Measurements from ENCODE around the gene PKNOX1. TPM values are rescaled to one million over a fixed set of nuclear protein-coding genes. Genes with fewer than 3 reads are reported as not detected.
"Not testable (repeated sequence)": the region's sequence is repeated elsewhere in the genome, so short reads cannot be mapped to it uniquely, and the experiment has no call there.

PKNOX1 gene
- total and polyA plus RNA-seq, 8 donors = 4.9 to 88.7 (median 15.4) TPM

DNA sequence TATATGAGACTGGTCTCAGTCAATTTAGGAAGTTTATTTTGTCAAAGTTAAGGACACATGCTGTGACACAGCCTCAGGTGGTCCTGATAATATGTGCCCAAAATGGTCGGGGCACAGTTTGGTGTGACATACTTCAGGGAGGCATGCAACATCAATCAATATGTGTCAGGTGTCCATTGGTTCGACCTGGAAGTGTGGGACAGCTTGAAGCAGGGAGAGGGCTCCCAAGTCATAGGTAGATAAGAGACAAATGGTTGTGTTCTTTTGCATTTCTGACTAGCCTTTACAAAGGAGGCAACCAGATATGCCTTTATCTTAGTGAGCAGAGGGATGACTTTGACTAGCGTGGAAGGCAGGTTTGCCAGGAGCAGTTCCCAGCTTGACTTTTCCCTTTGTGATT lies 44.4 kb upstream of the PKNOX1 start:
- TF ChIP-seq, protein P1, sequence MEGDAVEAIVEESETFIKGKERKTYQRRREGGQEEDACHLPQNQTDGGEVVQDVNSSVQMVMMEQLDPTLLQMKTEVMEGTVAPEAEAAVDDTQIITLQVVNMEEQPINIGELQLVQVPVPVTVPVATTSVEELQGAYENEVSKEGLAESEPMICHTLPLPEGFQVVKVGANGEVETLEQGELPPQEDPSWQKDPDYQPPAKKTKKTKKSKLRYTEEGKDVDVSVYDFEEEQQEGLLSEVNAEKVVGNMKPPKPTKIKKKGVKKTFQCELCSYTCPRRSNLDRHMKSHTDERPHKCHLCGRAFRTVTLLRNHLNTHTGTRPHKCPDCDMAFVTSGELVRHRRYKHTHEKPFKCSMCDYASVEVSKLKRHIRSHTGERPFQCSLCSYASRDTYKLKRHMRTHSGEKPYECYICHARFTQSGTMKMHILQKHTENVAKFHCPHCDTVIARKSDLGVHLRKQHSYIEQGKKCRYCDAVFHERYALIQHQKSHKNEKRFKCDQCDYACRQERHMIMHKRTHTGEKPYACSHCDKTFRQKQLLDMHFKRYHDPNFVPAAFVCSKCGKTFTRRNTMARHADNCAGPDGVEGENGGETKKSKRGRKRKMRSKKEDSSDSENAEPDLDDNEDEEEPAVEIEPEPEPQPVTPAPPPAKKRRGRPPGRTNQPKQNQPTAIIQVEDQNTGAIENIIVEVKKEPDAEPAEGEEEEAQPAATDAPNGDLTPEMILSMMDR (IDR thresholded peaks at IDR 0.05) = no peak
- TF ChIP-seq EP300 (IDR thresholded peaks at IDR 0.05) = no peak
- no peak for TF ChIP-seq POLR2A (IDR thresholded peaks at IDR 0.05)
- no peak for TF ChIP-seq POLR2AphosphoS5 (IDR thresholded peaks at IDR 0.05)
- Histone ChIP-seq H3K36me3 (no peaks in the 10 kb centered on the region), H3K27ac (no peak overlapping the region), H3K4me3 (no peak overlapping the region), H3K4me1 (peaks cover 0 to 10% (median 4%) of the 10 kb centered on the region in 4 donors), H3K27me3 (no peaks in the 10 kb centered on the region), H3K9me3 (no peaks in the 10 kb centered on the region)
- 40 to 64% (median 49%) methylated on average over 3 of the region's 3 CpGs for WGBS, 5 donors
- intact Hi-C loops (cut with DNase I; ENCODE audit: low total_unique reads) = loop anchor here (10.0 kb wide), 1 partner anchor 55 kb away; no protein-coding TSS in a partner anchor
- DNase-seq = no peak

DNA sequence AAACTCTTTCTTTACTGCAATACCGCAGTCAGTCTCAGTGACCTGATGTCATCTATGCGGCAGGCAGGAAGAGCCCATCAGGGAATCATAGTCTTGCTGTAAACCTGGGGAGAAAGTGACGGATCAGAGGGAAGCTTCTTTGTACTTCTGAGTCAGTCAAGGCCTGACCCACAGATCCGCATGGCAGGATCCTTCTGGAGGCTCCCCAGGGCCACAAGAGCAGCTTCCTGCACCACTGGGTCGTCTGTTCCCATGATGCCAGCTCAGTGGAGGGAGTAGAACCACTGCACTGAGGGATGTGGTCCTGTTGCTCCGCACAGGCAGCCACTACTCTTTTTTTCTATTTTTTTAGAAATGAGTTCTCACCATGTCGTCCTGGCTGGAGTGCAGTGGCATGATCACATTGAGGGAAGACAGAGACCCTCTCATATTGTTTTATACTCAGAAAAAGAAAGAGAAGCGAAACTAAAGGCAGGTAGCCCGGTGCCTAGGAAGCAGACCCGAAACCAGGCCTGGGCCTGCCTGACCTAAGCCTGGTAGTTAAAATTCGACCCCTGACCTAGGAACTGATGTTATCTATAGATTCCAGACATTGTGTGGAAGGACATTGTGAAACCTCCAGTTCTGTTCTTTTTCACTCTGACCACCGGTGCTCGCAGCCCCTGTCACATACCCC lies 42.7 kb upstream of the PKNOX1 start:
- H3K9me3 ChIP-seq = no peaks in the 10 kb centered on the region
- no peak overlapping the region for H3K4me3 ChIP-seq
- no peak for DNase-seq
- no peaks in the 10 kb centered on the region for H3K27me3 ChIP-seq
- H3K27ac ChIP-seq = no peak overlapping the region
- TF ChIP-seq POLR2A (IDR thresholded peaks at IDR 0.05) (no peak), EP300 (IDR thresholded peaks at IDR 0.05) (no peak), POLR2AphosphoS5 (IDR thresholded peaks at IDR 0.05) (no peak)
- TF ChIP-seq, protein P1 (IDR thresholded peaks at IDR 0.05) = no peak
- no peaks in the 10 kb centered on the region for H3K36me3 ChIP-seq
- intact Hi-C loops (cut with DNase I; ENCODE audit: low total_unique reads) = loop anchor here (10.0 kb wide), 1 partner anchor 53 kb away; no protein-coding TSS in a partner anchor
- H3K4me1 ChIP-seq = peaks cover 0 to 10% (median 4%) of the 10 kb centered on the region in 4 donors
- 82 to 91% (median 85%) methylated on average over 13 of the region's 13 CpGs for WGBS, 5 donors

DNA sequence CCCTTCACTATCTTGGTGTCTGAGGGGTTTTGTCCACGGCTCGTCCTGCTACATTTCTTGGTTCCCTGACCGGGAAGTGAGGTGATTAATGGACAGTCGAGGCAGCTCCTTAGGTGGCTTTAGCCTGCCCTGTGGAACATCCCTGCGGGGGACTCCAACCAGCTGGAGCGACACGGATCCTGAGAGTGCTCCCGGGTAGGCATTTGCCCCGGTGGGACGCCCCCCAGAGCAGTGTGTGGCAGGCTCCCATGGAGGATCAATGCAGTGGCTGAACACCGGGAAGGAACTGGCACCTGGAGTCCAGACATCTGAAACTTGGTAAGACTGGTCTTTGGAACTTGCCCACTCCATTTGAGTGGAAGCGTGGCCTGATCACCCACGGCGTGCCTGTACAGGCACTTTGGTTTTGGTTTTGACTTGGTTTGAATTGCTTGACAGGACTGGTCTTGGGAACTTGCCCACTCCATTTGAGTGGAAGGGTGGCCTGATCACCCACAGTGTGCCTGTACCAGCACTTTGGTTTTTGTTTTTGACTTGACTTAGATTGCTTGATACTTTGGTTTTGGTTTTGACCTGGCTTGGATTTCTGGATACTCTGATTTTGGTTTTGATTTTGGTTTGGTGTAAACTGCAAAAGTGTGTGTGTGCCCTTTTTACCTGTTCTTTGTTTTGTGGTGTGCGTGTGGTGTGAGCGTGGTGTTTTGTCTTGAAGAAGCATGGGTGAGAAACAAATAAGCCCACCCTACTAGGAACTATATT lies 41.8 kb upstream of the PKNOX1 start:
- not testable (repeated sequence) for DNase-seq, H3K36me3 ChIP-seq, H3K4me3 ChIP-seq, H3K9me3 ChIP-seq, H3K27me3 ChIP-seq
- peak overlapping the region in 3 of 5 donors; percentile 4 to 64 (median 27) for H3K27ac ChIP-seq
- intact Hi-C loops (cut with DNase I; ENCODE audit: low total_unique reads) = loop anchor here (10.0 kb wide), 1 partner anchor 52 kb away; no protein-coding TSS in a partner anchor
- peaks cover 0 to 10% (median 4%) of the 10 kb centered on the region in 4 donors for H3K4me1 ChIP-seq
- WGBS, 5 donors = 85 to 91% (median 88%) methylated on average over 16 of the region's 16 CpGs

DNA sequence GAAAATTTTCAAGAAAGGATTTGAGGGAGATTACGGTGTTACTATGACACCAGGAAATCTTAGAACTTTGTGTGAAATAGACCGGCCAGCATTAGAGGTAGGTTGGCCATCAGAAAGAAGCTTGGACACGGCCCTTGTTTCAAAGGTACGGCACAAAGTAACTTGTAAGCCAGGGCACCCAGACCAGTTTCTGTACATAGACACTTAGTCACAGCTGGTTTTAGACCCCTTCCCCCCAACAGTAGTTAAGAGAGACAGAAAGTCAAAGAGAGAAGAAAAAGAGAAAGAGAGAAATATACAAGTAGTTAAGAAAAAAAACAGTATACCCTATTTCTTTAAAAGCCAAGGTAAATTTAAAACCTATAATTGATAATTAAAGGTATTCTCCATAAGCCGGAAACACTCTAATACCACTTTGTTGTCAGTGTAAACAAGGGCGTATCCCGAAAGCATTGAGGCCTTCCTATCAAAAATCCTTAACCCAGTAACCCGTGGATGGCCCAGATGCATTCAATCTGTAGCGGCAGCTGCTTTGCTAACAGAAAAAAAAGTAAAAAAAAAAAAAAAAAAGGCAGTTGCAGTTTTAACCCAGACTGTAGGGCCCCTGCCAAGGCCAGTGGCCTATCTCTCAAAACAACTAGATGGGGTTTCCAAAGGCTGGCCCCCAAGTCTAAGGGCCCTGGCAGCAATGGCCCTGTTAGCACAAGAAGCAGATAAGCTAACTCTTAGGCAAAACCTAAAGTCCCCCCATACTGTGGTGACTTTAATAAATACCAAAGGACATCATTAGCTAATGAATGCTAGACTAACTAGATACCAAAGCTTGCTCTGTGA lies 41.0 kb upstream of the PKNOX1 start:
- not testable (repeated sequence) for H3K36me3 ChIP-seq, H3K27me3 ChIP-seq, H3K4me3 ChIP-seq, H3K9me3 ChIP-seq
- Histone ChIP-seq H3K27ac (peak overlapping the region in 3 of 5 donors; percentile 4 to 64 (median 27)), H3K4me1 (peaks cover 0 to 10% (median 4%) of the 10 kb centered on the region in 4 donors)
- intact Hi-C loops (cut with DNase I; ENCODE audit: low total_unique reads) = loop anchor here (10.0 kb wide), 1 partner anchor 51 kb away; no protein-coding TSS in a partner anchor
- DNase-seq = peak in 1 of 2 donors; percentile 51
- 26 to 43% (median 36%) methylated on average over 8 to 9 of the region's 9 CpGs for WGBS, 5 donors

DNA sequence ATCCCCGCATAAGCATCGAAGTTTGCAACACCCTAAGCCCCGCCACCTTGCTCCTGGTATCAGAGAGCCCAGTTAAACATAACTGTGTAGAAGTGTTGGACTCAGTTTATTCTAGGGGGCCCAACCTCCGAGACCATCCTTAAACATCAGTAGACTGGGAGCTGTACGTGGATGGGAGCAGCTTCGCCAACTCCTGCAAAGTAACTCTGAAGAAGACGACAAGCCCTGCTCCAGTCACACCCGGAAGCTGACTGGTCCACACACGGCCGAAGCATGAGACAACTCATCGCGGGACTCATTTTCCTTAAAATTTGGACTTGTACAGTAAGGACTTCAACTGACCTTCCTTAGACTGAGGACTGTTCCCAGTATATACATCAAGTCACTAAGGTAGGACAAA lies 40.4 kb upstream of the PKNOX1 start:
- not testable (repeated sequence) for H3K4me3 ChIP-seq, DNase-seq, H3K27me3 ChIP-seq, H3K9me3 ChIP-seq, H3K36me3 ChIP-seq
- intact Hi-C loops (cut with DNase I; ENCODE audit: low total_unique reads) = loop anchor here (10.0 kb wide), 1 partner anchor 51 kb away; no protein-coding TSS in a partner anchor
- Histone ChIP-seq H3K4me1 (peaks cover 0 to 10% (median 4%) of the 10 kb centered on the region in 4 donors), H3K27ac (peak overlapping the region in 1 of 5 donors; percentile 64)
- 86 to 94% (median 89%) methylated on average over 7 to 12 of the region's 12 CpGs for WGBS, 5 donors

DNA sequence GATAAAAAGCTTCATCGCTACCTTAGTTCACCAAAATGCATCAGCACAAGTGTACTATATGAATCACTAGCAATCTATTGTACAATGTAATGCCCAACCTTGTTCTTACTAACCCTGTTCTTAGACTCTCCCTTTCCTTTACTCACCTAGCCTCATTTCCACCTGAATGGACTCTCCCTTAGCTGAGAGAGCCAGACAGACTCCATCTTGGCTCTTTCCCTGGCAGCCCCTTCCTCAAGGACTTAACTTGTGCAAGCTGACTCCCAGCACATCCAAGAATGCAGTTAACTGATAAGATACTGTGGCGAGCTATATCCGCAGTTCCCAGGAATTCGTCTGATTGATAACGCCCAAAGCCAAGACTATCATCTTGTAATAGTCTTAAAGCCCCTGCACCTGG lies 38.0 kb upstream of the PKNOX1 start:
- WGBS, 5 donors = 65 to 92% (median 77%) methylated on average over 2 to 5 of the region's 5 CpGs
- not testable (repeated sequence) for H3K27me3 ChIP-seq, H3K4me3 ChIP-seq, H3K36me3 ChIP-seq, DNase-seq, H3K9me3 ChIP-seq, H3K27ac ChIP-seq
- H3K4me1 ChIP-seq = peaks cover 0 to 21% (median 10%) of the 10 kb centered on the region in 4 donors
- intact Hi-C loops (cut with DNase I; ENCODE audit: low total_unique reads) = loop anchor here (10.0 kb wide), 1 partner anchor 48 kb away; no protein-coding TSS in a partner anchor

DNA sequence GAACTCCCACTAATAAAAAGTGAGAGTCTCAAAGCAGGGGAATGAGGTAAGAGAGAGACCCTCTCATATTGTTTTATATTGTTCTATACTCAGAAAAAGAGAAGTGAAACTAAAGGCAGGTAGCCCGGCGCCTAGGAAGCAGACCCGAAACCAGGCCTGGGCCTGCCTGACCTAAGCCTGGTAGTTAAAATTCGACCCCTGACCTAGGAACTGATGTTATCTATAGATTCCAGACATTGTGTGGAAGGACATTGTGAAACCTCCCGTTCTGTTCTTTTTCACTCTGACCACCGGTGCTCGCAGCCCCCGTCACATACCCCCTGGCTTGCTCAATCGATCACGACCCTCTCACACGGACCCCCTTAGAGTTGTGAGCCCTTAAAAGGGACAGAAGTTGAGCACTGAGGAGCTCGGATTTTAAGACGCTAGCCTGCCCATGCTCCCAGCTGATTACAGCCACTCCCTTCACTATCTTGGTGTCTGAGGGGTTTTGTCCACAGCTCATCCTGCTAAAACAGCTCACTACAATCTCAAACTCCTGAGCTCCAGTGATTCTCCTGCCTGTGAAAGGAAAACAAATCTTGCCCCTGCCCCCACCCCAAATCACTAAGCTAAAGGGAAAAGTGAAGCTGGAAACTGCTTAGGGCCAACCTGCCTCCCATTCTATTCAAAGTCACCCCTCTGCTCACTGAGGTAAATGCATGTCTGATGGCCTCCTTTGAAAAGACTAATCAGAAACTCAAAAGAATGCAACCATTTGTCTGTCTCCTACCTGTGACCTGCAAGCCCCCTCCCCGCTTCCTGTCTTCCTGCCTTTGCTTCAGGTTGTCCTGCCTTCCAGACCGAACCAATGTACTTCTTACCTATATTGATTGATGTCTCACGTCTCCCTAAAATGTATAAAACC lies 37.1 kb upstream of the PKNOX1 start:
- H3K36me3 ChIP-seq, H3K27ac ChIP-seq, DNase-seq, H3K9me3 ChIP-seq, H3K27me3 ChIP-seq, H3K4me3 ChIP-seq: not testable (repeated sequence)
- 72 to 84% (median 81%) methylated on average over 16 of the region's 16 CpGs for WGBS, 5 donors
- intact Hi-C loops (cut with DNase I; ENCODE audit: low total_unique reads) = loop anchor here (10.0 kb wide), 1 partner anchor 48 kb away; no protein-coding TSS in a partner anchor
- H3K4me1 ChIP-seq = peaks cover 0 to 21% (median 10%) of the 10 kb centered on the region in 4 donors
